ENCODE data around the gene NCKAP5.

- no peak for TF ChIP-seq POLR2A (IDR thresholded peaks at IDR 0.05)
- TF ChIP-seq CTCF (IDR thresholded peaks at IDR 0.05): no peak
Observed at GRCh38 chr2:132911726-132912724, 656.2 kb downstream of the NCKAP5 start.

All from upper lobe of left lung (tissue), 4 donors.